Ectodermal cell (in vitro differentiated cells): Measurements from ENCODE around the gene PNMA6E.
"Not testable (repeated sequence)": the region's sequence is repeated elsewhere in the genome, so short reads cannot be mapped to it uniquely, and the experiment has no call there.

Experiments
- H3K27ac ChIP-seq: 2 replicates; pipeline ENCODE4 v1.7.0; 2013; ENCODE audit warnings: mild to moderate bottlenecking, low read depth, low read length; ENCODE audit not compliant: insufficient read depth, poor library complexity, severe bottlenecking
- H3K27me3 ChIP-seq: 2 replicates; pipeline ENCODE4 v1.7.0; 2013; ENCODE audit warnings: mild to moderate bottlenecking, low read length; ENCODE audit not compliant: insufficient read depth, control insufficient read depth, poor library complexity, severe bottlenecking
- H3K36me3 ChIP-seq: one replicate; pipeline ENCODE4 v1.7.0; 2013; ENCODE audit warnings: low read length; ENCODE audit not compliant: control insufficient read depth, insufficient read depth
- H3K4me1 ChIP-seq: one replicate; pipeline ENCODE4 v1.7.0; 2013; ENCODE audit warnings: low read length; ENCODE audit not compliant: control insufficient read depth, insufficient read depth
- H3K4me3 ChIP-seq: 2 replicates; pipeline ENCODE4 v1.7.0; 2013; ENCODE audit warnings: low read depth, low read length, control low read depth; ENCODE audit not compliant: insufficient read depth
- H3K9me3 ChIP-seq: 2 replicates; pipeline ENCODE4 v1.7.0; 2013; ENCODE audit warnings: mild to moderate bottlenecking, low read length, moderate library complexity; ENCODE audit not compliant: control insufficient read depth
- WGBS, 2 experiments: methylation state at CpG; one replicate each; pipeline ENCODE4 v1.1.7; 2013; ENCODE audit warnings: missing lambda C conversion rate in 2 of 2; 5-methylcytosine and 5-hydroxymethylcytosine counted together

PNMA6E gene

DNA sequence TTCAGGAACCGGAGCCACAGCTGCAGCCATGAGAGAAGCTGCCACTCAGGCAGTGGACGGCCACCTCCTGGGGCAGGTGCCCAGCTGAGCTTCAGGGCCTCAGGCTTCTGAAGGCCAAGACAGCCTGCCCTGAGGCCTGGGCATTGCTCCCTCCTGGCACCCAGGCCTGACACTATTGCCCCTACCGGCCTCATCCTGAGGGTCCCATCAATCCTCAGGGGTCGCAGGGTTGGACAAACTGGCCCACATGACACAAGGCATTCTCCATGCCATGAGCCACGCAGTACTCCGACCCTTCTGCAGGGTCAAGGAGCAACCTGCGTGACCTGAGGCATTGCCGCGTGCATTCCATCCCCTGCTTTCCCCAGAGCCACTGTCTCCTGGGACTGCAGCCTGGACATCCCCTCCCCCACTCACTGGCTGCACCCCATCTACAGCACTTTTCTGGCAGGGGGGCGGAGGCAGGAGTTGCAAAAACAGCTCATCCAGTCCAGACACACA lies 7.1 kb upstream of the PNMA6E start:
- Histone ChIP-seq H3K27ac (no peak overlapping the region), H3K27me3 (peaks cover 23% of the 10 kb centered on the region), H3K36me3 (no peaks in the 10 kb centered on the region), H3K4me1 (no peaks in the 10 kb centered on the region), H3K4me3 (no peak overlapping the region), H3K9me3 (no peaks in the 10 kb centered on the region)
- WGBS, 2 experiments, result 87 to 90% methylated on average over 10 of the region's 10 CpGs

DNA sequence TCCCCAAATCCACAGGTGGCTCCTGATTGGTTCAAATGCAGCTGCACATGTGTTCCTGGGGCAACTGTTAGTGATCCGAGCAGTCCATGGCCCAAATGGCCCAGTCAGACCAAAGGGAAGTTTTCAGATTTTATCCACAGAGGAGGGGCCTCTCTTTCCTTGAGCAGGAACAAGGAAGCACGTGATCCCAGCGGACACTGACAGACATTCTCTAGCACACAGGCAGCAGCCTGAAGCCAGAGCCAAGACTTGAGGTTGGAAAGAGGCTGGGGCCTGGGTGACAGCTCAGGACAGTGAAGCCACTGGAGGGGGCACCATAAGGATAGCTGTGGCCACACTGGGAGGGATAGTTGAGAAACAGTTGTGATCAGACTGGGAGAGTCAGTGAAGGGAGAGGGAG lies 6.6 kb upstream of the PNMA6E start:
- Histone ChIP-seq H3K27me3 (peaks cover 23% of the 10 kb centered on the region), H3K9me3 (no peaks in the 10 kb centered on the region)
- 88 to 90% methylated on average over 1 to 3 of the region's 3 CpGs for WGBS, 2 experiments

GRCh38 chrX:153406903-153407302 lies 5.8 kb upstream of the PNMA6E start:
- no peak overlapping the region for H3K4me3 ChIP-seq
- no peaks in the 10 kb centered on the region for H3K9me3 ChIP-seq
- WGBS, 2 experiments, result 93 to 98% methylated on average over 7 of the region's 7 CpGs
- H3K27ac ChIP-seq, result no peak overlapping the region
- H3K27me3 ChIP-seq, result peaks cover 18% of the 10 kb centered on the region
- H3K36me3 ChIP-seq, result no peaks in the 10 kb centered on the region
- no peaks in the 10 kb centered on the region for H3K4me1 ChIP-seq

More for the DNA sequence above, 6.6 kb upstream of the PNMA6E start:
- H3K27ac ChIP-seq, result no peak overlapping the region
- H3K4me3 ChIP-seq, result no peak overlapping the region
- no peaks in the 10 kb centered on the region for H3K36me3 ChIP-seq
- H3K4me1 ChIP-seq, result no peaks in the 10 kb centered on the region

GRCh38 chrX:153406011-153406410 lies 4.9 kb upstream of the PNMA6E start:
- WGBS, 2 experiments, result 90 to 92% methylated on average over 8 to 9 of the region's 9 CpGs
- Histone ChIP-seq H3K36me3 (no peaks in the 10 kb centered on the region), H3K27me3 (peaks cover 9% of the 10 kb centered on the region), H3K4me3 (no peak overlapping the region), H3K27ac (no peak overlapping the region), H3K9me3 (no peaks in the 10 kb centered on the region), H3K4me1 (no peaks in the 10 kb centered on the region)

GRCh38 chrX:153405426-153405825 lies 4.3 kb upstream of the PNMA6E start:
- H3K4me1 ChIP-seq, result no peaks in the 10 kb centered on the region
- H3K27ac ChIP-seq, result no peak overlapping the region
- WGBS, 2 experiments, result 63 to 67% methylated on average over 5 of the region's 5 CpGs
- no peak overlapping the region for H3K4me3 ChIP-seq
- no peaks in the 10 kb centered on the region for H3K9me3 ChIP-seq
- peaks cover 3% of the 10 kb centered on the region for H3K27me3 ChIP-seq
- H3K36me3 ChIP-seq, result no peaks in the 10 kb centered on the region

DNA sequence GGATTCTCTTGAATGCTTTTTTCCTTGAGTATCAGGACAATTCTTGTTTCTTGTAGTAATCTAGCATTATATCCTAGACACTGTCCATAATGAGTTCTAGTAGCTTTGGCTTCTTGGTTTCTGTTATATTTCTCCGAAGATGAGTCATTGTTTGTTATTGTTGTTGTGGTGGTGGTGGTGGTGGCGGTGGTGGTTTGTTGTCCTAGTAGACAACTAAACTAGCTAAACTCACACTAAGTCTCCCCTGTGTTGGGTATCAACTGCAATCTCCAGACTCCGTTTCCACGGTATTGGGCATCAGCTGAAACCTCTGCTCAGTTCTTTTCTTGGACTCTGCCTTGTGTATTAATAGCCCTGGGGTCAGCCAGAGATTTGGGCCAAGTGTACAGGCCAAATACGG lies 3.2 kb upstream of the PNMA6E start:
- 88 to 93% methylated on average over 3 of the region's 5 CpGs for WGBS, 2 experiments
- H3K27ac ChIP-seq, H3K4me3 ChIP-seq, H3K36me3 ChIP-seq, H3K4me1 ChIP-seq, H3K9me3 ChIP-seq, H3K27me3 ChIP-seq: not testable (repeated sequence)

- WGBS, 2 experiments, result 74 to 78% methylated on average over 58 to 59 of the region's 60 CpGs
- H3K9me3 ChIP-seq, result no peaks in the 10 kb centered on the region
- no peak overlapping the region for H3K27ac ChIP-seq
- no peaks in the 10 kb centered on the region for H3K36me3 ChIP-seq
- no peaks in the 10 kb centered on the region for H3K4me1 ChIP-seq
- H3K27me3 ChIP-seq, result no peaks in the 10 kb centered on the region
- H3K4me3 ChIP-seq, result no peak overlapping the region
These were observed 711 bp downstream of the PNMA6E start for GRCh38 chrX:153400146-153401132.

DNA sequence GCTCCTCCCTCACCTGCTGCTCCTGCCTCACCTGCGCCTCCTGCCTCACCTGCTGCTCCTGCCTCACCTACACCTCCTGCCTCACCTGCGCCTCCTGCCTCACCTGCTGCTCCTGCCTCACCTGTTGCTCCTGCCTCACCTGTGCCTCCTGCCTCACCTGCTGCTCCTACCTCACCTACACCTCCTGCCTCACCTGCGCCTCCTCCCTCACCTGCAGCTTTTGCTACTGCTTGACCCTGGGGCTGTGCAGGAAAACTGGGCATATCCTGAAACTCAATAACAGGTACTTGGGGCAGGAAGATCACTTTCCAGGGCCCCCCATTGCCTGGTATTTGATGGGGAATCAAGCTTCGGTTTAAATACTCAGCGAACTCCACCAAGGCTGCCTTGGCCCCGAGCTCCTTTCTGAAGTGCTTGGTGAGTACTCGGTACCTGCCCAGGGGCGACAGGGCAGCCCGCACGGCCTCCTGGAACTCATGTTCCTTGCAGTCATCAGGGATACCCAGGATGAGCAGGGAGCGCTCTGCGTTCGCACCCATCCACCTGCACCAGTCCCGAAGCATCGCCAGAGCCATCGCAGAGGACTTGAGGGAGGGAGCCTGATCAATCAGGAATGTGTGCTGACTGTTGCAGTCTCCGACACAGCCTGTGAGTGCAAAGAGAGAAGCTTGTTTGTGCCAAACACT lies 2.7 kb downstream of the PNMA6E start:
- Histone ChIP-seq H3K4me1 (no peaks in the 10 kb centered on the region), H3K27ac (no peak overlapping the region), H3K36me3 (no peaks in the 10 kb centered on the region), H3K9me3 (no peaks in the 10 kb centered on the region), H3K27me3 (no peaks in the 10 kb centered on the region), H3K4me3 (no peak overlapping the region)
- WGBS, 2 experiments, result 84 to 87% methylated on average over 16 to 17 of the region's 17 CpGs

- H3K27me3 ChIP-seq, result no peaks in the 10 kb centered on the region
- no peaks in the 10 kb centered on the region for H3K9me3 ChIP-seq
- no peaks in the 10 kb centered on the region for H3K4me1 ChIP-seq
- H3K27ac ChIP-seq, result no peak overlapping the region
- 88 to 89% methylated on average over 27 of the region's 27 CpGs for WGBS, 2 experiments
- H3K4me3 ChIP-seq, result no peak overlapping the region
- no peaks in the 10 kb centered on the region for H3K36me3 ChIP-seq
These were observed 3.7 kb downstream of the PNMA6E start for GRCh38 chrX:153397256-153397960.
